Esophagus muscularis mucosa (tissue), 4 donors: Measurements from ENCODE around the gene NCOA1.

Source experiments
- EP300 ChIP-seq: sonication (generic); formaldehyde crosslinking; IDR thresholded peaks from one replicate; pipeline ENCODE4 v1.6.1; 2017; ENCODE audit warnings: antibody characterized with exemption
- POLR2A ChIP-seq: fragments of 450-650 bp; IDR thresholded peaks from one replicate; pipeline ENCODE4 v1.6.1; 2017; ENCODE audit warnings: antibody characterized with exemption, moderate library complexity, mild to moderate bottlenecking, low read depth
- POLR2AphosphoS5 ChIP-seq, 2 donors: sonication (generic); formaldehyde crosslinking; IDR thresholded peaks; one replicate each; pipeline ENCODE4 v1.6.1; 2017; ENCODE audit warnings: antibody characterized with exemption in 2 of 2
- TF ChIP-seq, protein P1 (sequence below), 3 experiments: fragments of 200-600 bp in 2 of 3; fragments of 450-650 bp in 1 of 3; sonication (generic) in 2 of 3; IDR thresholded peaks; one replicate each; pipeline ENCODE4 v1.5.1; 2017 to 2019; ENCODE audit warnings: antibody characterized with exemption in 3 of 3, mild to moderate bottlenecking in 2 of 3, moderate library complexity in 1 of 3

DNA sequence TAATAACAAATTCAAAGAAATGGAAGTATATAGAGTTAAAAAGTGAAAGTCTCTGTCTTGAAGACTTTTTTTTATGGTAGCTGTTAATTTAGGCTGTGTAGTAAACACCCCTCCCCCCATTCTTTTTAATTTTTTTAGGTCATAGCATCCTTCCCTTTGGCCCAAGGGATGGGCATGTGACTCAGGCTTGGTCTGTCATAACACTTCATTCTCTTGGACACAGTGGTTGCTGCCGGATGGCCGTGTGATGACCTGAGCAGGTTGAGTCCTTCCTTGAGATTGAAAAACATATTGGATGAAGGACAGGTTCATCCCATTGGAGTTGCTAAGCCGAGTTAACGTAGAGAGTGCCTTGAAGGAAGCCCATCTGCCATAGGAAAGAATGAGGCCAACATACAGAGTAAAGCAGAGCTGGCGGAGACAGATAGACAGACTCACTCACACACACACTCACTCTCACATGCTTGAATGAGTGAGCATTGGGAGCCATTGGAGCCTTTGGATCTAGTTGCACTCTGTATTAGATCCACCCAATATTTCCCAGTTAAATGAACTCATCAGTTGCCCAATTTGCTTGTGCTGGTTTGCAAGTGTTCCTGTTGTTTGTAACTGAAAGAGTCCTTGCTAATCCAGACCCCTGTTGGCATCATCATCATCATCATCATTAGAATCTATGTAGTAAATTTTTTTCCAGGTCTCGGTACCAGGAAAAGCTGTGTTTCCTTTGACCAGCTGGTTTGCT, 14.7 kb downstream of the NCOA1 start:
- TF ChIP-seq, protein P1, sequence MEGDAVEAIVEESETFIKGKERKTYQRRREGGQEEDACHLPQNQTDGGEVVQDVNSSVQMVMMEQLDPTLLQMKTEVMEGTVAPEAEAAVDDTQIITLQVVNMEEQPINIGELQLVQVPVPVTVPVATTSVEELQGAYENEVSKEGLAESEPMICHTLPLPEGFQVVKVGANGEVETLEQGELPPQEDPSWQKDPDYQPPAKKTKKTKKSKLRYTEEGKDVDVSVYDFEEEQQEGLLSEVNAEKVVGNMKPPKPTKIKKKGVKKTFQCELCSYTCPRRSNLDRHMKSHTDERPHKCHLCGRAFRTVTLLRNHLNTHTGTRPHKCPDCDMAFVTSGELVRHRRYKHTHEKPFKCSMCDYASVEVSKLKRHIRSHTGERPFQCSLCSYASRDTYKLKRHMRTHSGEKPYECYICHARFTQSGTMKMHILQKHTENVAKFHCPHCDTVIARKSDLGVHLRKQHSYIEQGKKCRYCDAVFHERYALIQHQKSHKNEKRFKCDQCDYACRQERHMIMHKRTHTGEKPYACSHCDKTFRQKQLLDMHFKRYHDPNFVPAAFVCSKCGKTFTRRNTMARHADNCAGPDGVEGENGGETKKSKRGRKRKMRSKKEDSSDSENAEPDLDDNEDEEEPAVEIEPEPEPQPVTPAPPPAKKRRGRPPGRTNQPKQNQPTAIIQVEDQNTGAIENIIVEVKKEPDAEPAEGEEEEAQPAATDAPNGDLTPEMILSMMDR (IDR thresholded peaks at IDR 0.05): no peak
- no peak for TF ChIP-seq POLR2A
- no peak for TF ChIP-seq EP300
- no peak for TF ChIP-seq POLR2AphosphoS5 (IDR thresholded peaks at IDR 0.05)
